Measurements from ENCODE around the gene CEP250. TPM values are rescaled to one million over a fixed set of nuclear protein-coding genes. Genes with fewer than 3 reads are reported as not detected.
A peak's percentile ranks its signal among the peaks of the same experiment; 100 is the strongest.

CEP250 gene
- total RNA-seq, 1 donor from 2014 or later: 55.4 TPM

GRCh38 chr20:35478804-35479472, 23.5 kb downstream of the CEP250 start:
- no peaks in the 10 kb centered on the region for H3K27me3 ChIP-seq
- H3K4me1 Mint-ChIP-seq: no peaks in the 10 kb centered on the region
- H3K4me2 ChIP-seq: no peak overlapping the region
- H3K4me3 Mint-ChIP-seq: no peak overlapping the region
- no peaks in the 10 kb centered on the region for H3K4me1 ChIP-seq
- TF ChIP-seq CTCF (IDR thresholded peaks at IDR 0.05) (peak; percentile 16), EZH2phosphoT487 (IDR thresholded peaks at IDR 0.05) (no peak)
- H4K20me1 ChIP-seq (ENCODE audit: low read depth): no peaks in the 10 kb centered on the region
- H3K27ac ChIP-seq: no peak overlapping the region
- no peaks in the 10 kb centered on the region for H3K9me3 ChIP-seq (ENCODE audit: low read depth)
- peaks cover 28% of the 10 kb centered on the region for H3K36me3 Mint-ChIP-seq
- peaks cover 5% of the 10 kb centered on the region for H3K9me3 Mint-ChIP-seq
- H3K27ac Mint-ChIP-seq: no peak overlapping the region
- H3F3A ChIP-seq (ENCODE audit: low read depth): no peaks in the 10 kb centered on the region
- H3K9ac ChIP-seq: no peak overlapping the region
- H3K27me3 Mint-ChIP-seq (ENCODE audit: insufficient read depth, low read depth): peaks cover 2% of the 10 kb centered on the region
- H3K36me3 ChIP-seq: peaks cover 10% of the 10 kb centered on the region
- no peak overlapping the region for H2AFZ ChIP-seq (replicated peaks)
- no peak overlapping the region for H3K4me3 ChIP-seq
- DNase-seq (ENCODE audit: low spot score): peak; percentile 15
- no peaks in the 10 kb centered on the region for H3K79me2 ChIP-seq (ENCODE audit: low read depth)

- H3K9me3 Mint-ChIP-seq: peaks cover 10% of the 10 kb centered on the region
- Histone ChIP-seq H3K27ac (no peak overlapping the region), H3K4me2 (no peak overlapping the region), H3K4me3 (no peak overlapping the region), H3K36me3 (peaks cover 18% of the 10 kb centered on the region), H3K79me2 (ENCODE audit: low read depth) (no peaks in the 10 kb centered on the region), H2AFZ (replicated peaks) (no peak overlapping the region), H3K9me3 (ENCODE audit: low read depth) (no peaks in the 10 kb centered on the region), H3K27me3 (no peaks in the 10 kb centered on the region), H4K20me1 (ENCODE audit: low read depth) (no peaks in the 10 kb centered on the region), H3K9ac (no peak overlapping the region), H3K4me1 (no peaks in the 10 kb centered on the region), H3F3A (ENCODE audit: low read depth) (no peaks in the 10 kb centered on the region)
- H3K36me3 Mint-ChIP-seq: peaks cover 34% of the 10 kb centered on the region
- H3K27ac Mint-ChIP-seq: no peak overlapping the region
- TF ChIP-seq EZH2 (IDR thresholded peaks at IDR 0.05) (no peak), CTCF (IDR thresholded peaks at IDR 0.05) (no peak), EZH2phosphoT487 (IDR thresholded peaks at IDR 0.05) (no peak)
- DNase-seq (ENCODE audit: low spot score): no peak
- H3K4me3 Mint-ChIP-seq: peak overlapping the region; percentile 4
- H3K4me1 Mint-ChIP-seq: no peaks in the 10 kb centered on the region
- H3K27me3 Mint-ChIP-seq (ENCODE audit: insufficient read depth, low read depth): peaks cover 2% of the 10 kb centered on the region
Observed at GRCh38 chr20:35479798-35480197, 24.4 kb downstream of the CEP250 start.

- Histone ChIP-seq H4K20me1 (ENCODE audit: low read depth) (no peaks in the 10 kb centered on the region), H3K9me3 (ENCODE audit: low read depth) (no peaks in the 10 kb centered on the region), H3K4me2 (no peak overlapping the region), H2AFZ (replicated peaks) (no peak overlapping the region), H3K79me2 (ENCODE audit: low read depth) (no peaks in the 10 kb centered on the region), H3K4me1 (no peaks in the 10 kb centered on the region), H3K4me3 (no peak overlapping the region), H3K9ac (no peak overlapping the region), H3K27ac (no peak overlapping the region), H3K27me3 (no peaks in the 10 kb centered on the region), H3K36me3 (peaks cover 14% of the 10 kb centered on the region), H3F3A (ENCODE audit: low read depth) (no peaks in the 10 kb centered on the region)
- no peak for TF ChIP-seq EZH2 (IDR thresholded peaks at IDR 0.05)
- no peak for TF ChIP-seq EZH2phosphoT487 (IDR thresholded peaks at IDR 0.05)
- no peak for TF ChIP-seq CTCF (IDR thresholded peaks at IDR 0.05)
- Mint-ChIP-seq H3K9me3 (peaks cover 10% of the 10 kb centered on the region), H3K27ac (no peak overlapping the region), H3K4me1 (no peaks in the 10 kb centered on the region), H3K27me3 (ENCODE audit: insufficient read depth, low read depth) (no peaks in the 10 kb centered on the region), H3K4me3 (no peak overlapping the region), H3K36me3 (peaks cover 34% of the 10 kb centered on the region)
- DNase-seq (ENCODE audit: low spot score): no peak
Observed at GRCh38 chr20:35487479-35487878, 32.1 kb downstream of the CEP250 start.

Measured in neural progenitor cell (in vitro differentiated cells).